B cell (primary cell): ENCODE measurements around the gene ARAP2. TPM values are rescaled to one million over a fixed set of nuclear protein-coding genes. Genes with fewer than 3 reads are reported as not detected.

Experiments
- ATAC-seq: fragments of 200-7000 bp; cut with Tn5 transposase; one replicate; pipeline ENCODE4 v1.10.0; 2021; ENCODE audit warnings: low read depth, mild to moderate bottlenecking, moderate number of reproducible peaks, moderate library complexity
- CTCF ChIA-PET: fragments of 350-600 bp; sonication (Branson Sonifier 250); formaldehyde crosslinking; loops from one replicate; lab custom pipeline; 2021; ENCODE audit warnings: antibody characterized with exemption, inconsistent platforms; lab: Charles Lee
- POLR2A ChIA-PET: fragments of 350-600 bp; sonication (Branson Sonifier 250); formaldehyde crosslinking; loops from one replicate; lab custom pipeline; 2021; ENCODE audit warnings: antibody characterized with exemption; lab: Charles Lee
- DNase-seq: peaks from one replicate; pipeline ENCODE4 v3.0.0; 2013
- H2AFZ ChIP-seq: 2 replicates; pipeline ENCODE4 v1.6.1; 2012; ENCODE audit warnings: mild to moderate bottlenecking, low read depth, low read length; ENCODE audit not compliant: insufficient read depth, poor library complexity, severe bottlenecking
- H3K27ac ChIP-seq, 2 donors: 1 replicate in 1 of 2; 2 replicates in 1 of 2; pipeline ENCODE4 v1.5.1; 2012 to 2013; ENCODE audit warnings: low read length in 2 of 2, mild to moderate bottlenecking in 2 of 2, moderate library complexity in 1 of 2
- H3K27me3 ChIP-seq, 4 experiments: fragments of 200-600 bp in 1 of 4; sonication (generic) in 1 of 4; replicated peaks in 1 of 4; 1 replicate in 2 of 4; 2 replicates in 2 of 4; pipeline versions ENCODE4 v1.6.1 to v1.7.0; 2013 to 2016; ENCODE audit warnings: low read length in 3 of 4, mild to moderate bottlenecking in 2 of 4, mixed read lengths in 1 of 4, moderate library complexity in 1 of 4; ENCODE audit not compliant: insufficient read depth in 4 of 4, control insufficient read depth in 3 of 4; ENCODE audit errors: control extremely low read depth in 1 of 4
- H3K36me3 ChIP-seq, 2 experiments: replicated peaks in 1 of 2; 1 replicate in 1 of 2; 2 replicates in 1 of 2; pipeline versions ENCODE4 v1.6.1 to v1.7.1; 2013; ENCODE audit warnings: low read length in 1 of 2; ENCODE audit not compliant: insufficient read depth in 2 of 2, control insufficient read depth in 1 of 2; ENCODE audit errors: control extremely low read depth in 1 of 2, extremely low read depth in 1 of 2
- H3K4me1 ChIP-seq, 2 donors: fragments of 200-600 bp in 1 of 2; sonication (generic) in 1 of 2; 1 replicate in 1 of 2; 2 replicates in 1 of 2; pipeline versions ENCODE4 v1.5.1 to v1.6.1; 2013 to 2017; ENCODE audit warnings: low read length in 2 of 2; ENCODE audit not compliant: control insufficient read depth in 2 of 2, insufficient read depth in 2 of 2
- H3K4me2 ChIP-seq: replicated peaks from 2 replicates; pipeline ENCODE3; 2012; ENCODE audit warnings: mild to moderate bottlenecking, low read depth, low read length; ENCODE audit not compliant: poor library complexity, severe bottlenecking
- H3K4me3 ChIP-seq, 5 experiments: fragments of 200-600 bp in 1 of 5; sonication (generic) in 1 of 5; 1 replicate in 3 of 5; 2 replicates in 2 of 5; pipeline versions ENCODE4 v1.5.1 to v1.7.0; 2011 to 2016; ENCODE audit warnings: low read length in 4 of 5, mild to moderate bottlenecking in 4 of 5, low read depth in 2 of 5, control low read depth in 1 of 5, moderate library complexity in 1 of 5; ENCODE audit not compliant: insufficient read depth in 1 of 5; ENCODE audit errors: control extremely low read depth in 1 of 5, extremely low read depth in 1 of 5
- H3K79me2 ChIP-seq: fragments of 200-600 bp; sonication (generic); one replicate; pipeline ENCODE4 v1.6.0; 2016; ENCODE audit warnings: low read length; ENCODE audit not compliant: control insufficient read depth, insufficient read depth
- H3K9ac ChIP-seq: fragments of 200-600 bp; sonication (generic); 2 replicates; pipeline ENCODE4 v1.6.1; 2017; ENCODE audit warnings: mild to moderate bottlenecking, low read length, moderate library complexity
- H3K9me3 ChIP-seq, 3 donors: one replicate each; pipeline versions ENCODE4 v1.6.1 to v1.7.1; 2013; ENCODE audit warnings: low read length in 2 of 3; ENCODE audit not compliant: control insufficient read depth in 2 of 3, insufficient read depth in 1 of 3; ENCODE audit errors: control extremely low read depth in 1 of 3
- H4K20me1 ChIP-seq: 2 replicates; pipeline ENCODE4 v1.6.0; 2012; ENCODE audit warnings: mild to moderate bottlenecking, low read length; ENCODE audit not compliant: insufficient read depth, control insufficient read depth, poor library complexity, severe bottlenecking
- H3K27ac Mint-ChIP-seq: one replicate; pipeline ENCODE4 v1.8.0; 2021; ENCODE audit warnings: mixed read lengths
- H3K27me3 Mint-ChIP-seq: one replicate; pipeline ENCODE4 v1.8.0; 2021; ENCODE audit warnings: mixed read lengths
- H3K4me1 Mint-ChIP-seq: one replicate; pipeline ENCODE4 v1.8.0; 2021; ENCODE audit warnings: mixed read lengths
- H3K4me3 Mint-ChIP-seq: one replicate; pipeline ENCODE4 v1.8.0; 2021; ENCODE audit warnings: mixed read lengths
- H3K9me3 Mint-ChIP-seq: one replicate; pipeline ENCODE4 v1.8.0; 2022; ENCODE audit warnings: mixed read lengths; ENCODE audit not compliant: insufficient read depth
- EZH2 ChIP-seq: IDR thresholded peaks from 2 replicates; pipeline ENCODE4 v1.6.1; 2012; ENCODE audit warnings: borderline replicate concordance, low read depth, mild to moderate bottlenecking, moderate library complexity, low read length; ENCODE audit not compliant: insufficient read depth, poor library complexity, severe bottlenecking
- WGBS: methylation state at CpG from one replicate; pipeline ENCODE4 v1.1.5; 2013; ENCODE audit warnings: missing lambda C conversion rate; ENCODE audit not compliant: insufficient coverage; 5-methylcytosine and 5-hydroxymethylcytosine counted together
- intact Hi-C: fragments of 100-400 bp; cut with micrococcal nuclease; formaldehyde crosslinking; loops from one replicate; pipeline ENCODE4 v1.10.0; 2022
- polyA plus RNA-seq: library from polyadenylated mRNA; depleted of rRNA; stranded (reverse); fragments of >200 nt; gene quantifications from 2 replicates; pipeline ENCODE4 v1.2.3, GENCODE V29; 2012
- total RNA-seq, 2 donors: library from RNA; stranded (reverse); fragments of 120-200 nt in 1 of 2; gene quantifications; 1 replicate in 1 of 2; 2 replicates in 1 of 2; pipeline versions ENCODE4 v1.2.3 to v1.2.4, GENCODE V29; 2013 to 2022
- TF ChIP-seq, protein P1 (sequence below): fragments of 200-600 bp; IDR thresholded peaks from one replicate; pipeline ENCODE4 v1.8.0; 2022; ENCODE audit warnings: antibody characterized with exemption, mild to moderate bottlenecking

ARAP2 gene
- total and polyA plus RNA-seq, 2 donors (not counting 1 experiment from before 2014, with no cell fraction given) = 13.2 to 88.0 TPM

GRCh38 chr4:36222702-36223101 is 21.6 kb downstream of the ARAP2 start:
- H3K4me2 ChIP-seq = no peak overlapping the region
- POLR2A ChIA-PET = no interaction called here
- intact Hi-C loops = no loop called here
- Mint-ChIP-seq H3K4me3 (no peak overlapping the region), H3K27ac (no peak overlapping the region), H3K4me1 (peaks cover 59% of the 10 kb centered on the region), H3K27me3 (no peaks in the 10 kb centered on the region), H3K9me3 (no peaks in the 10 kb centered on the region)
- H3K27ac ChIP-seq = no peak overlapping the region
- H2AFZ ChIP-seq = no peak overlapping the region
- H3K9me3 ChIP-seq = peaks cover 0 to 1% (median 0%) of the 10 kb centered on the region in 3 donors
- CTCF ChIA-PET = no interaction called here
- no peaks in the 10 kb centered on the region for H3K27me3 ChIP-seq
- peaks cover 81% of the 10 kb centered on the region for H3K79me2 ChIP-seq
- no CpG with 5 or more reads among the region's 1 CpG for WGBS
- ATAC-seq = no peak
- TF ChIP-seq, protein P1, sequence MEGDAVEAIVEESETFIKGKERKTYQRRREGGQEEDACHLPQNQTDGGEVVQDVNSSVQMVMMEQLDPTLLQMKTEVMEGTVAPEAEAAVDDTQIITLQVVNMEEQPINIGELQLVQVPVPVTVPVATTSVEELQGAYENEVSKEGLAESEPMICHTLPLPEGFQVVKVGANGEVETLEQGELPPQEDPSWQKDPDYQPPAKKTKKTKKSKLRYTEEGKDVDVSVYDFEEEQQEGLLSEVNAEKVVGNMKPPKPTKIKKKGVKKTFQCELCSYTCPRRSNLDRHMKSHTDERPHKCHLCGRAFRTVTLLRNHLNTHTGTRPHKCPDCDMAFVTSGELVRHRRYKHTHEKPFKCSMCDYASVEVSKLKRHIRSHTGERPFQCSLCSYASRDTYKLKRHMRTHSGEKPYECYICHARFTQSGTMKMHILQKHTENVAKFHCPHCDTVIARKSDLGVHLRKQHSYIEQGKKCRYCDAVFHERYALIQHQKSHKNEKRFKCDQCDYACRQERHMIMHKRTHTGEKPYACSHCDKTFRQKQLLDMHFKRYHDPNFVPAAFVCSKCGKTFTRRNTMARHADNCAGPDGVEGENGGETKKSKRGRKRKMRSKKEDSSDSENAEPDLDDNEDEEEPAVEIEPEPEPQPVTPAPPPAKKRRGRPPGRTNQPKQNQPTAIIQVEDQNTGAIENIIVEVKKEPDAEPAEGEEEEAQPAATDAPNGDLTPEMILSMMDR = no peak
- TF ChIP-seq EZH2 = no peak
- H3K4me1 ChIP-seq = peaks cover 14 to 30% of the 10 kb centered on the region in 2 donors
- H3K9ac ChIP-seq = no peak overlapping the region
- no peak overlapping the region for H3K4me3 ChIP-seq
- no peaks in the 10 kb centered on the region for H3K36me3 ChIP-seq
- DNase-seq = no peak
- H4K20me1 ChIP-seq = peaks cover 21% of the 10 kb centered on the region

- ATAC-seq (no peak), DNase-seq (no peak)
- Mint-ChIP-seq H3K27me3 (no peaks in the 10 kb centered on the region), H3K27ac (no peak overlapping the region), H3K9me3 (no peaks in the 10 kb centered on the region), H3K4me1 (peaks cover 45% of the 10 kb centered on the region), H3K4me3 (no peak overlapping the region)
- intact Hi-C loops = no loop called here
- peaks cover 94% of the 10 kb centered on the region for H3K79me2 ChIP-seq
- ChIA-PET CTCF (interaction anchor here (1.0 to 1.1 kb wide), 2 partner anchors 24 to 179 kb away, joined by 3 read pairs; partner anchors contain the start of gene ARAP2), POLR2A (no interaction called here)
- H4K20me1 ChIP-seq = peaks cover 25% of the 10 kb centered on the region
- no peak for TF ChIP-seq EZH2
- TF ChIP-seq, protein P1 = no peak
- WGBS = no CpG with 5 or more reads among the region's 3 CpGs
- peaks cover 0 to 1% (median 0%) of the 10 kb centered on the region in 3 donors for H3K9me3 ChIP-seq
- no peaks in the 10 kb centered on the region for H3K27me3 ChIP-seq
- H3K4me1 ChIP-seq = peaks cover 14 to 30% of the 10 kb centered on the region in 2 donors
- peaks cover 0 to 2% of the 10 kb centered on the region in 2 experiments for H3K36me3 ChIP-seq
- no peak overlapping the region for H3K4me2 ChIP-seq
- H3K4me3 ChIP-seq = no peak overlapping the region
- no peak overlapping the region for H3K9ac ChIP-seq
- H3K27ac ChIP-seq = no peak overlapping the region
- no peak overlapping the region for H2AFZ ChIP-seq
Observed at GRCh38 chr4:36220776-36221175, 23.5 kb downstream of the ARAP2 start.
